ENCODE results near the gene KATNB1. TPM values are rescaled to one million over a fixed set of nuclear protein-coding genes. Genes with fewer than 3 reads are reported as not detected.

The KATNB1 gene
- total and polyA plus RNA-seq, 8 donors: 11.7 to 20.1 (median 14.6) TPM

- H3K27me3 ChIP-seq: no peaks in the 10 kb centered on the region
- DNase-seq: peak in 1 of 4 donors; percentile 77
- H3K27ac ChIP-seq: peak overlapping the region in 1 of 2 donors; percentile 18
- no peaks in the 10 kb centered on the region for H3K9me3 ChIP-seq
- peaks cover 0 to 10% of the 10 kb centered on the region in 2 donors for H3K4me1 ChIP-seq
- H3K36me3 ChIP-seq: peaks cover 0 to 97% of the 10 kb centered on the region in 2 donors
- no peak overlapping the region for H3K4me3 ChIP-seq
- TF ChIP-seq, protein P1, sequence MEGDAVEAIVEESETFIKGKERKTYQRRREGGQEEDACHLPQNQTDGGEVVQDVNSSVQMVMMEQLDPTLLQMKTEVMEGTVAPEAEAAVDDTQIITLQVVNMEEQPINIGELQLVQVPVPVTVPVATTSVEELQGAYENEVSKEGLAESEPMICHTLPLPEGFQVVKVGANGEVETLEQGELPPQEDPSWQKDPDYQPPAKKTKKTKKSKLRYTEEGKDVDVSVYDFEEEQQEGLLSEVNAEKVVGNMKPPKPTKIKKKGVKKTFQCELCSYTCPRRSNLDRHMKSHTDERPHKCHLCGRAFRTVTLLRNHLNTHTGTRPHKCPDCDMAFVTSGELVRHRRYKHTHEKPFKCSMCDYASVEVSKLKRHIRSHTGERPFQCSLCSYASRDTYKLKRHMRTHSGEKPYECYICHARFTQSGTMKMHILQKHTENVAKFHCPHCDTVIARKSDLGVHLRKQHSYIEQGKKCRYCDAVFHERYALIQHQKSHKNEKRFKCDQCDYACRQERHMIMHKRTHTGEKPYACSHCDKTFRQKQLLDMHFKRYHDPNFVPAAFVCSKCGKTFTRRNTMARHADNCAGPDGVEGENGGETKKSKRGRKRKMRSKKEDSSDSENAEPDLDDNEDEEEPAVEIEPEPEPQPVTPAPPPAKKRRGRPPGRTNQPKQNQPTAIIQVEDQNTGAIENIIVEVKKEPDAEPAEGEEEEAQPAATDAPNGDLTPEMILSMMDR (IDR thresholded peaks at IDR 0.05): no peak
- ATAC-seq: no peak
- intact Hi-C loops (cut with DNase I): loop anchor here in 1 of 2 donors (5.0 kb wide), 1 partner anchor 109 kb away; no protein-coding TSS in a partner anchor
Measured at GRCh38 chr16:57758331-57759117, 23.0 kb downstream of the KATNB1 start.

GRCh38 chr16:57759131-57759530 is 23.6 kb downstream of the KATNB1 start:
- H3K27ac ChIP-seq: peak overlapping the region in 1 of 2 donors; percentile 18
- peak in 1 of 4 donors; percentile 72 for DNase-seq
- intact Hi-C loops (cut with DNase I): loop anchor here in 1 of 2 donors (5.0 kb wide), 1 partner anchor 108 kb away; no protein-coding TSS in a partner anchor

GRCh38 chr16:57759541-57760356 is 24.2 kb downstream of the KATNB1 start:
- H3K27ac ChIP-seq: no peak overlapping the region
- TF ChIP-seq, protein P1 (IDR thresholded peaks at IDR 0.05): no peak
- ATAC-seq (no peak), DNase-seq (peak in 2 of 4 donors; percentile 36 to 74)
- H3K4me1 ChIP-seq: peaks cover 0 to 18% of the 10 kb centered on the region in 2 donors
- H3K4me3 ChIP-seq: no peak overlapping the region
- H3K27me3 ChIP-seq: no peaks in the 10 kb centered on the region
- no peaks in the 10 kb centered on the region for H3K9me3 ChIP-seq
- intact Hi-C loops (cut with DNase I): loop anchor here in 1 of 2 donors (5.0 kb wide), 1 partner anchor 108 kb away; no protein-coding TSS in a partner anchor
- peaks cover 0 to 94% of the 10 kb centered on the region in 2 donors for H3K36me3 ChIP-seq

More at GRCh38 chr16:57759131-57759530, 23.6 kb downstream of the KATNB1 start:
- Histone ChIP-seq H3K36me3 (peaks cover 0 to 97% of the 10 kb centered on the region in 2 donors), H3K27me3 (no peaks in the 10 kb centered on the region), H3K4me3 (no peak overlapping the region), H3K9me3 (no peaks in the 10 kb centered on the region), H3K4me1 (peaks cover 0 to 15% of the 10 kb centered on the region in 2 donors)
- TF ChIP-seq, protein P1 (IDR thresholded peaks at IDR 0.05): no peak
- ATAC-seq: no peak

GRCh38 chr16:57760357-57761160 is 25.0 kb downstream of the KATNB1 start:
- no peak overlapping the region for H3K4me3 ChIP-seq
- intact Hi-C loops (cut with DNase I): no loop called here
- H3K27ac ChIP-seq: no peak overlapping the region
- peaks cover 0 to 93% of the 10 kb centered on the region in 2 donors for H3K36me3 ChIP-seq
- H3K9me3 ChIP-seq: no peaks in the 10 kb centered on the region
- TF ChIP-seq, protein P1 (IDR thresholded peaks at IDR 0.05): no peak
- no peak for ATAC-seq
- DNase-seq: peak in 1 of 4 donors; percentile 76
- no peaks in the 10 kb centered on the region for H3K27me3 ChIP-seq
- H3K4me1 ChIP-seq: peaks cover 0 to 18% of the 10 kb centered on the region in 2 donors
